Measurements from ENCODE around the gene ZHX3.

The ZHX3 gene

GRCh38 chr20:41317546-41318270 lies at the start of gene ZHX3:
TSS of gene ZHX3 (minus strand) at chr20:41317731. CDS start at chr20:41204916, 112,815 bp downstream.
- DNase-seq: peak; percentile 97 to 98

GRCh38 chr20:41367393-41367695 lies 49.8 kb upstream of the ZHX3 start:
- DNase-seq: no peak

GRCh38 chr20:41366546-41367392 lies 49.2 kb upstream of the ZHX3 start, which contains the start of gene EMILIN3:
TSS of gene EMILIN3 (minus strand) at chr20:41366818. CDS start at chr20:41366634, 184 bp downstream.
- DNase-seq: no peak

GRCh38 chr20:41365777-41366545 lies 48.4 kb upstream of the ZHX3 start:
- no peak for DNase-seq

GRCh38 chr20:41364967-41365765 lies 47.6 kb upstream of the ZHX3 start:
- no peak for DNase-seq

- no peak for DNase-seq
Observed at GRCh38 chr20:41364236-41364855, 46.8 kb upstream of the ZHX3 start.

GRCh38 chr20:41363601-41364000 lies 46.1 kb upstream of the ZHX3 start:
- no peak for DNase-seq

- no peak for DNase-seq
Observed at GRCh38 chr20:41362748-41363140, 45.2 kb upstream of the ZHX3 start.

- no peak for DNase-seq
Observed at GRCh38 chr20:41361757-41362747, 44.5 kb upstream of the ZHX3 start.

- DNase-seq: no peak
Observed at GRCh38 chr20:41360831-41361756, 43.6 kb upstream of the ZHX3 start.

GRCh38 chr20:41359541-41360011 lies 42.0 kb upstream of the ZHX3 start:
- no peak for DNase-seq

- DNase-seq: no peak
Observed at GRCh38 chr20:41358717-41359116, 41.2 kb upstream of the ZHX3 start.

GRCh38 chr20:41358230-41358629 lies 40.7 kb upstream of the ZHX3 start:
- DNase-seq: no peak

- no peak for DNase-seq
Observed at GRCh38 chr20:41357424-41358163, 40.1 kb upstream of the ZHX3 start.

GRCh38 chr20:41356951-41357350 lies 39.4 kb upstream of the ZHX3 start:
- no peak for DNase-seq

GRCh38 chr20:41355598-41356203 lies 38.2 kb upstream of the ZHX3 start:
- no peak for DNase-seq

GRCh38 chr20:41355192-41355591 lies 37.7 kb upstream of the ZHX3 start:
- no peak for DNase-seq

- no peak for DNase-seq
Observed at GRCh38 chr20:41353530-41353929, 36.0 kb upstream of the ZHX3 start.

Data from CD4-positive, alpha-beta T cell treated with Interferon alpha-2 for 1 hour (primary cell).